CD4-positive, alpha-beta T cell (primary cell): ENCODE measurements around the gene UBTD1. TPM values are rescaled to one million over a fixed set of nuclear protein-coding genes. Genes with fewer than 3 reads are reported as not detected.
"Not testable (repeated sequence)": the region's sequence is repeated elsewhere in the genome, so short reads cannot be mapped to it uniquely, and the experiment has no call there.

ENCODE experiments used
- ATAC-seq: fragments of 200-7000 bp; cut with Tn5 transposase; one replicate; pipeline ENCODE4 v1.10.0; 2022; ENCODE audit warnings: mild to moderate bottlenecking; ENCODE audit not compliant: poor library complexity
- CTCF ChIA-PET: fragments of 350-600 bp; sonication (Branson Sonifier 250); formaldehyde crosslinking; loops from one replicate; lab custom pipeline; 2021; ENCODE audit warnings: antibody characterized with exemption, inconsistent platforms; lab: Charles Lee
- POLR2A ChIA-PET: fragments of 350-600 bp; sonication (Branson Sonifier 250); formaldehyde crosslinking; loops from one replicate; lab custom pipeline; 2021; ENCODE audit warnings: antibody characterized with exemption, inconsistent platforms; lab: Charles Lee
- DNase-seq, 14 experiments: peaks; one replicate each; pipeline ENCODE4 v3.0.0-alpha.2; 2013 to 2020; ENCODE audit warnings: mixed read lengths in 2 of 14
- H3K27ac ChIP-seq, 2 donors: one replicate each; pipeline versions ENCODE4 v1.5.1 to v1.7.0; 2013; ENCODE audit warnings: low read length in 2 of 2, low read depth in 1 of 2, mild to moderate bottlenecking in 1 of 2
- H3K27me3 ChIP-seq, 2 experiments: 1 replicate in 1 of 2; 2 replicates in 1 of 2; pipeline versions ENCODE4 v1.6.1 to v1.7.0; 2013; ENCODE audit warnings: low read length in 2 of 2, control low read depth in 1 of 2, mild to moderate bottlenecking in 1 of 2, moderate library complexity in 1 of 2; ENCODE audit not compliant: insufficient read depth in 2 of 2, control insufficient read depth in 1 of 2
- H3K36me3 ChIP-seq: one replicate; pipeline ENCODE4 v1.6.1; 2013; ENCODE audit warnings: low read length, control low read depth; ENCODE audit not compliant: insufficient read depth
- H3K4me1 ChIP-seq: one replicate; pipeline ENCODE4 v1.6.1; 2013; ENCODE audit warnings: low read length, control low read depth; ENCODE audit not compliant: insufficient read depth
- H3K4me3 ChIP-seq: one replicate; pipeline ENCODE4 v1.5.1; 2013; ENCODE audit warnings: mild to moderate bottlenecking, low read length, moderate library complexity
- H3K9me3 ChIP-seq, 2 experiments: 1 replicate in 1 of 2; 2 replicates in 1 of 2; pipeline versions ENCODE4 v1.6.1 to v1.7.0; 2013; ENCODE audit warnings: low read length in 2 of 2, mild to moderate bottlenecking in 2 of 2, control low read depth in 1 of 2, moderate library complexity in 1 of 2; ENCODE audit not compliant: control insufficient read depth in 1 of 2, insufficient read depth in 1 of 2
- H3K27ac Mint-ChIP-seq: one replicate; pipeline ENCODE4 v1.8.0; 2020; ENCODE audit warnings: mixed read lengths
- H3K27me3 Mint-ChIP-seq: one replicate; pipeline ENCODE4 v1.8.0; 2021; ENCODE audit warnings: mixed read lengths
- H3K36me3 Mint-ChIP-seq: one replicate; pipeline ENCODE4 v1.8.0; 2021; ENCODE audit warnings: low read depth, mixed read lengths
- H3K4me1 Mint-ChIP-seq: one replicate; pipeline ENCODE4 v1.8.0; 2021; ENCODE audit warnings: low read depth, mixed read lengths
- H3K4me3 Mint-ChIP-seq: one replicate; pipeline ENCODE4 v1.8.0; 2020; ENCODE audit warnings: mild to moderate bottlenecking, mixed read lengths
- H3K9me3 Mint-ChIP-seq: one replicate; pipeline ENCODE4 v1.8.0; 2020; ENCODE audit warnings: mixed read lengths
- intact Hi-C, 2 experiments: fragments of 100-400 bp; cut with DNase I in 1 of 2; cut with micrococcal nuclease in 1 of 2; formaldehyde crosslinking; loops; one replicate each; pipeline versions ENCODE4 v1.15.1 to v1.9.0; 2023 to 2025; cut with DNase I, micrococcal nuclease
- total RNA-seq, 174 experiments: library from RNA in 2 of 174; stranded (reverse) in 2 of 174; gene quantifications; one replicate each; pipeline ENCODE4 v1.2.3 and lab custom pipeline; 2021 to 2026
- TF ChIP-seq, protein P1 (sequence below): fragments of 200-600 bp; IDR thresholded peaks from one replicate; pipeline ENCODE4 v1.8.0; 2022; ENCODE audit warnings: antibody characterized with exemption, mild to moderate bottlenecking

UBTD1 gene
- total RNA-seq, 2 experiments from 2014 or later, result 0.56 to 0.80 TPM

DNA sequence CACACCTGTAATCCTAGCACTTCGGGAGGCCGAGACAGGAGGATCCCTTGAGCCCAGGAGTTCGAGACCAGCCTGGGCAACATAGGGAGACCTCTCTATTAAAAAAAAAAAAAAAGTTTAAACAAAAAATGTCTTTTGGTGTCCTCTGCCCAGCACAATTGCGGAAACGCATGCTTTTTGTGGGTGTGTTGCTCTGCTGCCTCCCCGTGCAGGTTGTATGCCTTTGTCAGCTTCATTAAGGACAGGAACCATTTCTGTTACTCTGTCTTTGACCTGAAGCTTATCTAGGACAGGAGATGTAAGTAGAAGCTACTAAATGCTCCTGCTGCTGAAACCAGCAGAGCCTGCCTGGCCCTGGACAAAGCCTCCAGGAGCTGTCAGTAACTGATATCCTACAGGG lies 52.5 kb downstream of the UBTD1 start:
- H3K36me3 Mint-ChIP-seq, result no peaks in the 10 kb centered on the region
- DNase-seq, result no peak
- ChIA-PET POLR2A (no interaction called here), CTCF (no interaction called here)
- H3K4me3 ChIP-seq, result no peak overlapping the region
- H3K4me3 Mint-ChIP-seq, result no peak overlapping the region
- TF ChIP-seq, protein P1, sequence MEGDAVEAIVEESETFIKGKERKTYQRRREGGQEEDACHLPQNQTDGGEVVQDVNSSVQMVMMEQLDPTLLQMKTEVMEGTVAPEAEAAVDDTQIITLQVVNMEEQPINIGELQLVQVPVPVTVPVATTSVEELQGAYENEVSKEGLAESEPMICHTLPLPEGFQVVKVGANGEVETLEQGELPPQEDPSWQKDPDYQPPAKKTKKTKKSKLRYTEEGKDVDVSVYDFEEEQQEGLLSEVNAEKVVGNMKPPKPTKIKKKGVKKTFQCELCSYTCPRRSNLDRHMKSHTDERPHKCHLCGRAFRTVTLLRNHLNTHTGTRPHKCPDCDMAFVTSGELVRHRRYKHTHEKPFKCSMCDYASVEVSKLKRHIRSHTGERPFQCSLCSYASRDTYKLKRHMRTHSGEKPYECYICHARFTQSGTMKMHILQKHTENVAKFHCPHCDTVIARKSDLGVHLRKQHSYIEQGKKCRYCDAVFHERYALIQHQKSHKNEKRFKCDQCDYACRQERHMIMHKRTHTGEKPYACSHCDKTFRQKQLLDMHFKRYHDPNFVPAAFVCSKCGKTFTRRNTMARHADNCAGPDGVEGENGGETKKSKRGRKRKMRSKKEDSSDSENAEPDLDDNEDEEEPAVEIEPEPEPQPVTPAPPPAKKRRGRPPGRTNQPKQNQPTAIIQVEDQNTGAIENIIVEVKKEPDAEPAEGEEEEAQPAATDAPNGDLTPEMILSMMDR, result no peak
- peaks cover 0 to 3% of the 10 kb centered on the region in 2 experiments for H3K9me3 ChIP-seq
- H3K4me1 Mint-ChIP-seq, result no peaks in the 10 kb centered on the region
- no peak overlapping the region for H3K27ac Mint-ChIP-seq
- H3K27ac ChIP-seq, result no peak overlapping the region
- H3K4me1 ChIP-seq, result peaks cover 4% of the 10 kb centered on the region
- intact Hi-C loops, result no loop called here
- no peak for ATAC-seq
- H3K27me3 Mint-ChIP-seq, result no peaks in the 10 kb centered on the region
- H3K9me3 Mint-ChIP-seq, result no peaks in the 10 kb centered on the region
- H3K27me3 ChIP-seq, result no peaks in the 10 kb centered on the region
- no peaks in the 10 kb centered on the region for H3K36me3 ChIP-seq

DNA sequence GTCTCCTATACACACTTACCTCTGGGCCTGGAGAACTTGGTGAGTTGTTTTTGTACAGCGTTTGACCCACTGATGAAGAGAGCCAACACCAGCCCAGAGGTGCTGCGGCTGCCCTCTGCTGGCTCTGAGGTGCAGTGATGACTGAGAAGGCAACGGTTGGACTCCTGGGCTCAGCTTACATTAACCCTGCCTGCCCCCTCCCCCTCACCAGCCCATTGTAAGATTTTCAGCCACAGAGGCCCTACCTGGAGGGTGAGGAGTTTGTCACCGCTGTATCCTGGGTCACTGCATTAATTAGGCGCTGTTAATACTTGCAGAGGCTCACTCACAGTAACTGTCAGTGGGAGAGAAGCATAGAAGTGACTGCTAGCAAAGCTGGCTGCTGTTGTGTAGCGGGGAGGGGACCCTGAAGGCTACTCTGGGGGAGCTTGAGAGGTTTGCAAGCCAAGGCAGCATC lies 54.9 kb downstream of the UBTD1 start:
- H3K9me3 ChIP-seq, result peaks cover 0 to 3% of the 10 kb centered on the region in 2 experiments
- no peaks in the 10 kb centered on the region for H3K36me3 Mint-ChIP-seq
- no peaks in the 10 kb centered on the region for H3K27me3 Mint-ChIP-seq
- POLR2A ChIA-PET, result interaction anchor here (1.3 kb wide), 1 partner anchor 87 kb away, joined by 5 read pairs; no protein-coding TSS in a partner anchor
- CTCF ChIA-PET, result interaction anchor here (0.7 to 1.2 kb wide), 5 partner anchors 10 to 142 kb away, joined by 3 to 6 read pairs (median 3); no protein-coding TSS in a partner anchor
- ATAC-seq, result peak; percentile 94
- H3K4me1 Mint-ChIP-seq, result no peaks in the 10 kb centered on the region
- no peak overlapping the region for H3K4me3 ChIP-seq
- peaks cover 4% of the 10 kb centered on the region for H3K4me1 ChIP-seq
- no peak overlapping the region for H3K27ac ChIP-seq
- intact Hi-C loops, result loop anchor here (1.0 to 2.0 kb wide), 3 partner anchors 55 to 146 kb away; partner anchors contain the start of genes MMS19 (in 1 of the 2) and UBTD1 (in 1 of the 2)
- no peaks in the 10 kb centered on the region for H3K27me3 ChIP-seq
- TF ChIP-seq, protein P1, result peak; percentile 83
- peak; percentile 30 to 75 (median 54) for DNase-seq
- H3K4me3 Mint-ChIP-seq, result no peak overlapping the region
- H3K9me3 Mint-ChIP-seq, result no peaks in the 10 kb centered on the region
- H3K27ac Mint-ChIP-seq, result no peak overlapping the region
- no peaks in the 10 kb centered on the region for H3K36me3 ChIP-seq

DNA sequence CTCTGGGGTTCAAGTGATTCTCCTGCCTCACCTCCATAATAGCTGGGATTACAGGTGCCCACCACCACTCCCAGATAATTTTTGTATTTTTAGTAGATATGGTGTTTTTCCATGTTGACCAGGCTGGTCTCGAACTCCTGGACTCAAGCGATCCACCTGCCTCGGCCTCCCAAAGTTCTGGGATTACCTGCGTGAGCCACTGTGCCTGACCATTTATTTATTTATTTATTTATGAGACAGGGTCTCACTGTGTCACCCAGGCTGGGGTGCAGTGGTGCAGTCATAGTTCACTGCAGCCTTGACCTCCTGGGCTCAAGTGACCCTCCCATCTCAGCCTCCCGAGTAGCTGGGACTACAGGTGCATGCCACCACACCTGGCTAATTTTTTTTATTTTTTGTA lies 55.6 kb downstream of the UBTD1 start:
- H3K36me3 Mint-ChIP-seq, H3K4me1 Mint-ChIP-seq, H3K27me3 ChIP-seq, H3K4me1 ChIP-seq, H3K9me3 ChIP-seq, H3K9me3 Mint-ChIP-seq, H3K4me3 Mint-ChIP-seq, DNase-seq, ATAC-seq, POLR2A ChIA-PET, H3K27ac Mint-ChIP-seq, H3K4me3 ChIP-seq, H3K36me3 ChIP-seq, H3K27ac ChIP-seq, H3K27me3 Mint-ChIP-seq, intact Hi-C loops: not testable (repeated sequence)
- CTCF ChIA-PET, result interaction anchor here (0.6 to 1.2 kb wide), 3 partner anchors 10 to 924 kb away, joined by 3 read pairs; no protein-coding TSS in a partner anchor

DNA sequence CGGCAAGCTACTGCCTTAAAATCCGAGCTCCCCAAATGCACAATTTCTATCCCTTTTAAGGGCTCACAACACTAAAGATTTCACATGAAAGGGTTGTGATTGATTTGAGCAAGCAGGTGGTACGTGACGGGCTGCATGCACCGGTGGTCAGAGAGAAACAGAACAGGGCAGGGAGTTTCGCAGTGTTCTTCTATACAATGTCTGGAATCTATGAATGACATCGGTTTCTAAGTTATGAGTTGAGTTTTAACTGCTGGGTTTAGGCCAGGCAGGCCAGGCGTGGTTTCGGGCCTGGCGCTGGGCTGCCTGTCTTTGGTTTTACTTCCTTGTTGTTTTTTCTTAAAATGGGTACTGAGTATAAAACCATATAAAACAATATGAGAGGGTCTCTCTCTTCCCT lies 56.8 kb downstream of the UBTD1 start:
- H3K4me3 Mint-ChIP-seq, H3K27me3 ChIP-seq, DNase-seq, H3K36me3 ChIP-seq, H3K9me3 ChIP-seq, H3K27me3 Mint-ChIP-seq, CTCF ChIA-PET, ATAC-seq, H3K27ac Mint-ChIP-seq, H3K9me3 Mint-ChIP-seq, intact Hi-C loops, H3K4me1 Mint-ChIP-seq, POLR2A ChIA-PET, H3K4me3 ChIP-seq, H3K4me1 ChIP-seq, H3K36me3 Mint-ChIP-seq, H3K27ac ChIP-seq: not testable (repeated sequence)

DNA sequence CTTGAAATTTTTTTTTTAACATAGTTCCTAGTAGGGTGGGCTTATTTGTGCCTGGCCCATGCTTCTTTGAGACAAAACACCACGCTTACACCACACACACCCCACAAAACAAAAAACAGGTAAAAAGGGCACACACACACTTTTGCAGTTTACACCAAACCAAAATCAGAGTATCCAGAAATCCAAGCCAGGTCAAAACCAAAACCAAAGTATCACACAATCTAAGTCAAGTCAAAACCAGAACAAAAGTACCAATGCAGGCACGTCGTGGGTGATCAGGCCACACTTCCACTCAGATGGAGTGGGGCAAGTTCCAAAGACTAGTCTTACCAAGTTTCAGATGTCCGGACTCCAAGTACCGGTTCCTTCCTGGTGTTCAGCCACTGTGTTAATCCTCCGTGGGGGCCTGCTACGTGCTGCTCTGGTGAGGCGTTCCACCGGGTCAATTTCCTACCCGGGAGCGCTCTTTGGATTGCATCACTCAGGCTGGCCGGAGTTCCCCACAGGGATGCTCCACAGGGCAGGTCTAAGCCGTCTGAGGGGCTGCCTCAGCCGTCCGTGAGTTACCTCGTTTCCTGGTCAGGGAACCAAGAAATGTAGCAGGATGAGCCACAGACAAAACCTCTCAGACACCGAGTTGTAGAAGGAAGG lies 62.1 kb downstream of the UBTD1 start:
- CTCF ChIA-PET, H3K27ac ChIP-seq, H3K9me3 ChIP-seq, H3K4me3 Mint-ChIP-seq, H3K36me3 ChIP-seq, H3K4me1 ChIP-seq, DNase-seq, H3K4me1 Mint-ChIP-seq, H3K27me3 ChIP-seq, intact Hi-C loops, ATAC-seq, H3K27me3 Mint-ChIP-seq, H3K36me3 Mint-ChIP-seq, H3K27ac Mint-ChIP-seq, POLR2A ChIA-PET, H3K4me3 ChIP-seq, H3K9me3 Mint-ChIP-seq: not testable (repeated sequence)
